Lung (tissue), 12 donors: Measurements from ENCODE around the gene CFAP54. TPM values are rescaled to one million over a fixed set of nuclear protein-coding genes. Genes with fewer than 3 reads are reported as not detected.

Source experiments
- ATAC-seq: fragments of 200-7000 bp; cut with Tn5 transposase; one replicate; pipeline ENCODE4 v1.9.1; 2020; ENCODE audit warnings: moderate number of reproducible peaks; ENCODE audit not compliant: insufficient read depth, low FRiP score
- DNase-seq, 3 donors: peaks; one replicate each; pipeline ENCODE4 v3.0.0-alpha.2; 2013 to 2017
- H3K27ac ChIP-seq, 2 donors: one replicate each; pipeline ENCODE4 v1.5.1; 2013; ENCODE audit warnings: mild to moderate bottlenecking in 2 of 2, moderate library complexity in 2 of 2, control low read depth in 1 of 2, inconsistent platforms in 1 of 2, low read depth in 1 of 2, low read length in 1 of 2
- H3K27me3 ChIP-seq, 3 donors: one replicate each; pipeline ENCODE4 v1.5.1; 2013; ENCODE audit warnings: low read length in 2 of 3; ENCODE audit not compliant: control insufficient read depth in 3 of 3, insufficient read depth in 3 of 3
- H3K36me3 ChIP-seq, 4 donors: one replicate each; pipeline ENCODE4 v1.5.1; 2013; ENCODE audit warnings: low read length in 4 of 4, mild to moderate bottlenecking in 1 of 4, moderate library complexity in 1 of 4; ENCODE audit not compliant: control insufficient read depth in 4 of 4, insufficient read depth in 4 of 4
- H3K4me1 ChIP-seq, 5 donors: one replicate each; pipeline ENCODE4 v1.5.1; 2013; ENCODE audit warnings: low read length in 5 of 5, mild to moderate bottlenecking in 2 of 5, moderate library complexity in 1 of 5; ENCODE audit not compliant: control insufficient read depth in 5 of 5, insufficient read depth in 5 of 5
- H3K4me3 ChIP-seq: one replicate; pipeline ENCODE4 v1.5.1; 2013; ENCODE audit warnings: mild to moderate bottlenecking, control low read depth, moderate library complexity
- H3K9ac ChIP-seq, 2 donors: one replicate each; pipeline ENCODE4 v1.5.1; 2013; ENCODE audit warnings: low read length in 2 of 2, control low read depth in 1 of 2; ENCODE audit not compliant: insufficient read depth in 1 of 2
- H3K9me3 ChIP-seq, 4 donors: one replicate each; pipeline ENCODE4 v1.5.1; 2013; ENCODE audit warnings: low read length in 3 of 4, mild to moderate bottlenecking in 1 of 4, moderate library complexity in 1 of 4; ENCODE audit not compliant: control insufficient read depth in 4 of 4, insufficient read depth in 3 of 4
- CTCF ChIP-seq: IDR thresholded peaks from 2 replicates; pipeline ENCODE4 v1.5.1; 2012; ENCODE audit warnings: mild to moderate bottlenecking; ENCODE audit errors: control extremely low read depth, extremely low read depth
- WGBS, 2 donors: extraction: QIAGEN DNeasy Blood & Tissue Kit; methylation state at CpG; one replicate each; pipeline ENCODE4 v1.1.7; 2013; 5-methylcytosine and 5-hydroxymethylcytosine counted together
- polyA plus RNA-seq, 2 donors: library from polyadenylated mRNA; stranded (reverse); fragments of 200-250 nt; gene quantifications; one replicate each; pipeline ENCODE4 v1.2.1, GENCODE V29; 2013
- total RNA-seq, 2 donors: library from RNA; depleted of rRNA in 1 of 2; stranded (reverse); fragments of >200 nt in 1 of 2; gene quantifications; one replicate each; pipeline ENCODE4 v1.2.1, GENCODE V29; 2014 to 2021
- donor health status: control.
- donor health status: control.
- donor health status: Bipolar disorder and iron deficiency.
- donor health status: healthy.
- donor health status: DM: yes; HTN: yes; CAD: no.

CFAP54 gene
- total and polyA plus RNA-seq, 4 donors: 0.80 to 35.4 (median 8.2) TPM

- Histone ChIP-seq H3K27me3 (no peaks in the 10 kb centered on the region), H3K4me3 (no peak overlapping the region), H3K4me1 (no peaks in the 10 kb centered on the region), H3K9me3 (no peaks in the 10 kb centered on the region), H3K36me3 (no peaks in the 10 kb centered on the region), H3K27ac (no peak overlapping the region), H3K9ac (no peak overlapping the region)
- 73 to 80% methylated on average over 1 of the region's 1 CpG for WGBS, 2 donors
- TF ChIP-seq CTCF: no peak
- DNase-seq: peak in 2 of 3 donors; percentile 10 to 44
- no peak for ATAC-seq
Measured at GRCh38 chr12:96648923-96649322, 159.5 kb downstream of the CFAP54 start.

- H3K9me3 ChIP-seq: no peaks in the 10 kb centered on the region
- TF ChIP-seq CTCF: no peak
- ATAC-seq (no peak), DNase-seq (no peak)
- no peaks in the 10 kb centered on the region for H3K36me3 ChIP-seq
- H3K27ac ChIP-seq: no peak overlapping the region
- H3K27me3 ChIP-seq: no peaks in the 10 kb centered on the region
- no peak overlapping the region for H3K4me3 ChIP-seq
- WGBS, 2 donors: 51 to 66% methylated on average over 2 of the region's 2 CpGs
- H3K4me1 ChIP-seq: no peaks in the 10 kb centered on the region
- H3K9ac ChIP-seq: no peak overlapping the region
Measured at GRCh38 chr12:96652870-96653269, 163.5 kb downstream of the CFAP54 start.

DNA sequence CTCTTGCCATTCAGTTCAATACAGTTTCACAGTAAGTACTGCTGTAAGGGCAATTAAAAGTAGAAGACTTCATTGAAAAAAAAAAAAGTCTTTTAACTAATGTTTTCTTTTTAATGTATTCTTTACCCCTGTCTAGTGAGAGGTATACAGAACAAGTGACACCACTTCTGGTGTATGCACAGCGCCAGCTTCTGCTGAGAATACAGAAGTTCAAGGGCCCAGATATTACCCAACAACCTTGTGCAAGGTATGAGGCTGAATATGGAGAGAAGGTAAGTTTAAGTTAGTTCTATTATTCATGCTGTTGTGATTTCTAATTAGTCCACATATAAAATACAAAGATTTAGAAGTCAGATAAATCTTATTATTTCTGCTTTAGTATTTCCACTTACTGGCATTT lies 168.7 kb downstream of the CFAP54 start:
- WGBS, 2 donors: 71 to 75% methylated on average over 1 of the region's 1 CpG
- DNase-seq: peak in 1 of 3 donors; percentile 24
- no peak overlapping the region for H3K4me3 ChIP-seq

More for the DNA sequence above, 168.7 kb downstream of the CFAP54 start:
- H3K4me1 ChIP-seq: no peaks in the 10 kb centered on the region
- no peaks in the 10 kb centered on the region for H3K27me3 ChIP-seq
- no peak overlapping the region for H3K9ac ChIP-seq
- no peak overlapping the region for H3K27ac ChIP-seq
- ATAC-seq: no peak
- no peaks in the 10 kb centered on the region for H3K36me3 ChIP-seq
- no peaks in the 10 kb centered on the region for H3K9me3 ChIP-seq
- TF ChIP-seq CTCF: no peak
